ENCODE results near the gene APP.
"Not testable (repeated sequence)": the region's sequence is repeated elsewhere in the genome, so short reads cannot be mapped to it uniquely, and the experiment has no call there.

APP gene

DNA sequence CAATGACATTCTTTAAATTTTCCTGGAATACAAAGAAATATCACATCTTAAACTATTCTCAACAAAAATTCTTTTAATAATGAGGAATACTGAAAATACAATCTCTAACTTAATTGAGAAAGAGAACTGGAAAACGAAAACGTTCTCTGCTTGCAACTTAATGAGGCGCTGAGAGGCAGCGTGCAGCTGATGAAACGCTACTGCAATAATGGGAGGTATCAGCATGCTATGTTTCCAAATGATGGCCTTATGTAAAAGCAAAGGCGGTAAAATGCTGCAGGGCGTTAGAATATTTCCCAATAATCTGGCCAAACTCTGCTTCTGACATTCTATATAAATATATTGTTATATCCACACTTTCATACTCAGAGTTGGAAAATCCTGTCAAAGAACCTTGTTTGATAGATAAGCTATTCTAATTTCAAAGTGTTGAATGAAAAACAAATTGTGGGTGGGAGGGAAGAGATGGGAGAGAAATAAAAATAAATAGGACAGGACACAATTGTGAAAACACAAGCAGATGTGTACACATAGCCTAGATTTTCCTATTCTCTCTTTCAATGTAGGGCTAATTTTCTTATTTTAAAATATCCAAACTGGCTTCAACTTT, 70.9 kb downstream of the APP start:
- DNase-seq (ENCODE audit: low read depth in 4 of 4, low spot score in 1 of 4): no peak

DNA sequence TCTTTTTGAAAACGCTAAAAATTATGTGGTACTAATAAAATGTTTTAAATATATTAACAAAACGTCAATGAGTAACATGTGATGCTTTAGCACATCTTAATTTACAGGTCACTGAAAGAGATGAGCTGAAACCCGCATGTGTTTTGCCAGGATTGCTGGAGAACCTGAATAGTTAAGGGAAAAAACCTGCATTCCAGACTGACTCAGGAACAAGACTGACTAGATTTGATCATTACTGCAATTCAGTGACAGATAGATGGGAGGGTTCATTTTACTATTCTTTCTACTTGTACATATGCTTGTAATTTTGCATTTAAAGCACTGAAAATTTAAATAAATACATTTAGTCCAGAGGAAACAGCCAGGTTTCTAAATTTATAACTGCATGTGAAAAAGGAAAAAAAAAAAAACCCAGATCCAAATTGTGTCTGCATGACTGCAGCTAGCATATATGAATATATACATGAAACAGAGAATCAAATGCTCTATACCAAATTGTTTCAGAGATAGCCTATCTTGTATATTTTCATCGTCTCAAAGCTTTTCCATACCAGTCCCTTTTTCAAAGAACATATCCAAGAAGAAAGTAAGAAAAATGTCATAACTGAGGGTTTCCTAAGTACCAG, 71.7 kb downstream of the APP start:
- no peak for DNase-seq (ENCODE audit: low read depth in 4 of 4, low spot score in 1 of 4)

DNA sequence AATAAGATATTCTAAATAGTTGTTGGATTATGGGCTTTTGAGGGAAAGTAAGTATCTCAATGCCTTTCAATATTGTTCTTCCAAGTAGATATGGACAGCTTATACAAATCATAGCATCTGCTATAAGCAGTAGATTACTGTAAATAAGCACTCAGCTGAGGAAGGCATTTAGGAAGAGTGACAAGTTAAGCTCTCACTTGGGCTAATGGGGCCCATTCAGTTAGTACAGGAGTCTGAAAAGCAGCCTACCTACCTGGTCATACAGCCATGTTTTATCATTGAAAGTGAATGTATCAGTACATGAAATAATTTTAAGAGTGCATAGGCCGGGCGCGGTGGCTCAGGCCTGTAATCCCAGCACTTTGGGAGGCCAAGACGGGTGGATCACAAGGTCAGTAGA, 73.1 kb downstream of the APP start:
- no peak for DNase-seq (ENCODE audit: low read depth in 4 of 4, low spot score in 1 of 4)

DNA sequence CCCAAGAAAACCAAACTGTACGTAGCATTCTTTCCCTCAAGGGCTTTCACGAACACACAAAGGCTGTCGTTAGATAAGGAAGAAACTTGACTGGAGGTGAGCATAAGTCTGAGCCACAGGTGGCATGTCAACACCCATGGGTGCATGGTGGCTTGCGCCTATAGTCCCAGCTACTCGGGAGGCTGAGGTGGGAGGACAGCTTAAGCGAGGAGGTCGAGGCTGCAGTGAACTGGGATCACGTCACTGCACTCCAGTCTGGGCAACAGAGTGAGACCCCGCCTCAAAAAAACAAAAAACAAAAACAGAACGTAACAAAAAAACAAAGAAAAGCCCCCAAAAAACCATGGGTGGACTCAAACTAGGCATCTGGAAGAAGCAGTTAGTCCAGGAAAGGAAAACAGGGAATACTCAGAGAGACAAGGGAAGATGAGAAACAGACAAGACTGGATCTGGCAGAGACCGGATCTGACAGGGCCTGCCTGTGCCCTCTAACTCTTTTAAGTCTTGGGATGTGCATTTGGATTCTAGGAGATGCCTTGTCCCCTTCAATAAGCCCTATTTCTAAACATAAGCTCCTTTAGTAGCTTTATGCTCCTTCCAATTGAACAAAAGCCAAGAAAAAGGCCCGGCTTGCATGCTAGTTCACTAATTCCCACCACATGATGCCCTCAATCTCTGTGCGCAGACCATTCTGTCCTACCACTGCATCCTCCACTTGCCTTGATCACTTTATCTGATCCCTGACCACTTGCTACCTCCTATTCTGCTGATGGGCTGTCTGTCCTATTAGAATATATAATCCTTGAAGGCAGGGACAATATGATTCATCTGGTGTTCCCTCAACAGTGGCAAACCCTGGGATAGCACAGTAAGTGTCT, 73.8 kb downstream of the APP start:
- DNase-seq (ENCODE audit: low read depth in 4 of 4, low spot score in 1 of 4): no peak

DNA sequence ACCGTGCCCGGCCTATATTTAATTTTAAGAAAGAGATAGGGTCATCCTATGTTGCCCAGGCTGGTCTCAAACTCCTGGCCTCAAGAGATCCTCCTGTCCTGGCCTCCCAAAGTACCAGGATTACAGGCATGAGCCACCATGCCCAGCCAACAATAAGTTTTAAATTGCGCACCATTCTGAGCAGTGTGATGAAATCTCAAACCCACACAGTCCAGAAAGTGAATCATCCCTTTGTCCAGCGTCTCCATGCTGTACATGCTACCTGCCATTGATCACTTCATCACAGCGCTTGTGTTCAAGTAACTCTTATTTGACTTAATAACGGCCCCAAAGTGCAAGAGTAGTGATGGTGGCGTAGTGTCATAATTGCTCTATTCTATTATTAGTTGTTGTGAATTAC, 75.4 kb downstream of the APP start:
- no peak for DNase-seq (ENCODE audit: low read depth in 4 of 4, low spot score in 1 of 4)

DNA sequence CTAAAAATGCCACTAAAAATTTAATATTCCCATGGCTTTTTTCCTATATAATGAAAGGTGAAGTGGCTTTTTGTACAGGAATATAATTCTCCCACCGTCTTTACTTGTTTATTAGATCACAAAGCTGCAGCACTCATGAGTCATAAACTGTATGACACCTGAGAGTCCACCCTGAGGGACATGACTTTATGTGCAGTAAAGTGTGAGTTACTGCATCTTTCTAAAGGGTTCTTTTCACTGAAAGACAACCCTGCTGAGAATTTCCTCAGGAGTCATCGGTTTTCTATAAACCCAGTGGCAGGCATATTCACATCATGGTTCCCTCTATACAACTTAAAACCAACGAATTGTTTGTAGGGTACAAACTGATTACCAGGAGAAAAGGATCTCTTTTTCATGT, 77.4 kb downstream of the APP start:
- DNase-seq (ENCODE audit: low read depth in 4 of 4, low spot score in 1 of 4): no peak

DNA sequence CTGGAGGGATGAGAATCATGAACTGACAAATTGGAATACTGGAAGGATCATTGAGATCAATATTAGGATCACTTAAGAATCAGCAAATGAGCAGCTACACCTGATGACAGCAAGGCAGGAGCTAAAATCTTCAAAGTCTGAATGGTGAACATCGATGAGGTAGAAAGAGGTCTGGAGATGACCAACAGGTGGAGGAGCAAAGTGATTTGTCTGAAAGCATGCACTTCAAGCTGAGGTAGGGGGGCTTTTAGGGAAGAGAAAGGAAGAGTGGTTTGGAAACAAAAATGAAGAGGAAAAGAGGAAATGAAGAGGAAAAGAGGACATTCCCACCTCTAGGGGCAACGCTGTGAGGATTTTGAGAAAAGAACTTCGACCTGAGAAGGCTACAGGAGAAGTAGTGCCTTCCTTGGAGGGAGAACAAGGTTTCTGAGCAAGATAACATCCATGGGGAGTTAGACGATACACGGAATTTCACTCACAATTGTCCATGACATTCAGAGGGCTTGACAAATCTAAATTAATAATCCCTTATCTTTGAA, 79.0 kb downstream of the APP start:
- no peak for DNase-seq (ENCODE audit: low read depth in 4 of 4, low spot score in 1 of 4)

DNA sequence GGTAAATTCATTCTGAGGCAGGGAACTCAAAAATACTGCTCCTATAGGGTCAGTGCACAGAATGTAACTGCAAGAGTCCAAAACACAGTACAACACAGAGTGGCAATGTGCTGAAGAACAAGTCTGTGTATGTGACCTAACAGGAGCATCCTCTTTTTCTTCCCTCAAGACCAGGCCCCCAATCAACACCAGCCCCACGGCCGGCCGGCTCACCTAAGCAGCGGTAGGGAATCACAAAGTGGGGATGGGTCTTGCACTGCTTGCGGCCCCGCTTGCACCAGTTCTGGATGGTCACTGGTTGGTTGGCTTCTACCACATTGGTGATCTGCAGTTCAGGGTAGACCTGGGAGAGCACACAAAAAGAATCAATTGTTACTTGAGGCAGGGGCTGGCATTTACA, 80.8 kb downstream of the APP start:
- DNase-seq (ENCODE audit: low read depth in 4 of 4, low spot score in 1 of 4): no peak

DNA sequence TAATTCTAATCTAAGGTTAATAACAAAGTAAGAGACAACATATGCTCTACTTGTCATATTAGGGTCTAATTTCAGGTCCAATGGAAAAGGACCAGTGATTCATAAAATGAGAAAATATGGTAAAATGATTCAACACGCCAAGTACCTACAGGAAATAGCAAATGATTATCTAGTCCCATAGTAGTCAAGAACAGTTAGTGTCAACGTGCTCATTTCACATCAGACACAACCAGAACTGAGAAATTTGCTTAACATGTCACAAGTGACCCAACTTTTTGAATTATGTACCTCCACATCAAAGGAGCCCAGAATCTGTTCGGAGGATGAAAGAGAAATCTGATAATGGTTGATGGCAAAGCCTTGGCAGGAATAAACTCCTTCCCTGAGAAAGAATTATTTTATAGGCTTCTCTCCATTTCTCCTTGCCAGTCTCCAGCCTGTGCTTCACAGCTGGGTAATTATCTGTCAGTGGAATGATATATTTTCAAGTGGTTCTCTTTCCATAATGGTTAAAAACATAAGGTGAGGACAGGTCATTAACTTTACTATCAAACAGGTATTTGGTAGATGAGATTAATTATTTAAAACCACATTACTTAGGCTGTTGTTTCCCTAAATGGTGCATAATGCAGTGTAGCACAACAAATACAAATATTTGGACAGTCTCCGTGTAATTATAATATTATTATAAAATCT, 83.2 kb downstream of the APP start:
- no peak for DNase-seq (ENCODE audit: low read depth in 4 of 4, low spot score in 1 of 4)

DNA sequence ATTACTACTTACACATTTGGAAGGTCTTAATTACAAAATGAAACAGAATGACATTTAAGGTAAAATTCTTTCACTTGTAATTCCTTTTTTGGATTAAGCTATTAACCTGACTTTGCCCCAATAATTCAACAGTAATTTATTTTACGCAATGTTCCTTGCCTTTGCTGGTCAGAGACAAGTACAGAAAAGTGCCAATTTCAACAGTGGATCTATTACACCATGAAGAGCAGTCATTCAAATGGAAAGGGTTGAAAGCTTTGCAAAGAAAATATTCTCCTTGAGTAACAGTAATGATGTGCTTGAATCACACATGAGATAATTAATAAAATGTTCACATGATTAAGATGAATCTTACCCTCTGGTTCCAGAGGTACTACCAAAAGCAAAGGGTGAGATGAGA, 84.7 kb downstream of the APP start:
- no peak for DNase-seq (ENCODE audit: low read depth in 4 of 4, low spot score in 1 of 4)

DNA sequence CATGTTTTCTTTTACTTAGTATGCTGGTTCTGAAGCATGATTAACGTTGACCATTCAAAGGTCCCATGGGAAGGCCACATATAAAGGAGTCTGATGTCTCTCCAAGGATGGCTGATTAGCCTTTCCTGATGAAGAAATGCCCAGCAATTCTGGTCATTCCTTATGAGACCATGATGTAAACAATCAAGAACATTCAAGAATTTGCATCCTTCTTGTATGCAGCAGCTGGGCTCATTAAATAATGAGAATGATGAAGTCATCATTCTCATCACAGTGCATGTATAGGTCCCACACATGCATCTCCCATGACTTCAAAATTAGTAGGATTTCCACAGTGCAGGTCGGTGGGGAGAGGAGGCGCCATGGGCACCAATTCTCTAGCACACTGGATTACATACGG, 85.4 kb downstream of the APP start:
- no peak for DNase-seq (ENCODE audit: low read depth in 4 of 4, low spot score in 1 of 4)

DNA sequence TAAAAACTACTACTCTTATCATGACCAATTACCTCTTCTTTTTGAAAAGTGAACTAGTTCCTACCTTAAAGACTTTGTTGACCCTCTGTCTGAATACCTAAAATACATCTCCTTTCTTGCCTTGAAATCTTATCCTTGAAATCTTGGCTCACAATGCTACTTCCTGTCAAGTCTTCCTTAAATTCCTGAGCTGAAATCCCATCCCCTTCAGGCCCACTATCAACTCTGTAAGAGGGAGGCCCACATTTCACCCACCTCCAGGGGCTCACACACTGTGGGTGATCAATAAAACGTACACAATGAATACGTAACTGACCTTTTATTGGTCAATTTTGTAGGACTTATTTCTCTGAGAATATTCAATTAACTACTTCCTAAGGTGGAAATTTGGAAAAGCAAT, 88.0 kb downstream of the APP start:
- no peak for DNase-seq (ENCODE audit: low read depth in 4 of 4, low spot score in 1 of 4)

DNA sequence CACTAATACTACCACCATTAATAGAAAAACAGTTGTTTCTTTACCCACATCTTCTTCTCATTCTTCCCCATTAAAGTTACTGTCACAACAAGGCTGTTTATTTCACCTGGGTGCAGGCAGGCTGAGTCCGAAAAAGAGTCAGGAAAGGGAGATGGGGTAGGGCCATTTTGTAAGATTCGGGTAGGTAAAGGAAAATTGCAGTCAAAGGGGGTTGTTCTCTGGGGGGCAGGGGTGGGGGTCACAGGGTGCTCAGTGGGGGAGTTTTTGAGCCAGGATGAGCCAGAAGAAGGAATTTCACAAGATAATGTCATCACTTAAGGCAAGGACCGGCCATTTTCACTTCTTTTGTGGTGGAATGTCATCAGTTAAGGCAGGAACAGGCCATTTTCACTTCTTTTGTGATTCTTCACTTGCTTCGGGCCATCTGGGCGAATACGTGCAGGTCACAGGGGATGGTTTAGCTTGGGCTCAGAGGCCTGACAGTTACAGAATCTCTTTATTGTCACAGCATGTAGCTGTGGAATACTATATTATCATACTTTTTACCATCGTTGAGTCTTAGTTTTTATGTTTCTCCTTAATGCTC, 89.3 kb downstream of the APP start:
- not testable (repeated sequence) for DNase-seq (ENCODE audit: low read depth in 4 of 4, low spot score in 1 of 4)

DNA sequence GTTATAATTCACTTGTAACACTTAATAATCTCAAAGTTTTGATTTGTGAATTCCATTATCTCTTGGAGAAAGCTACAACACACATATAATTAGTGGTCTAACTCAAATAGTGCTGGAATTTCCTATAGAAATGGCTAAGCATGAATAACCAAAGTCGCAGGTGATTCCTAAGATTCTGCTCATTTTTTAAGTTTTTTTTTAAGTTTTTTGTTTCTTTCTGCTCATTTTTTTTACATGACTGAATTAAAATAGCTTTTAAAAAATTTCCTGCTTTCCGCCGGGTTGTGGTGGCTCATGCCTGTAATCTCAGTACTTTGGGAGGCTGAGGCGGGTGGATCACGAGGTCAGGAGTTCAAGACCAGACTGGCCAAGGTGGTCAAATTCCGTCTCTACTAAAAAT, 90.4 kb downstream of the APP start:
- DNase-seq (ENCODE audit: low read depth in 4 of 4, low spot score in 1 of 4): no peak

DNA sequence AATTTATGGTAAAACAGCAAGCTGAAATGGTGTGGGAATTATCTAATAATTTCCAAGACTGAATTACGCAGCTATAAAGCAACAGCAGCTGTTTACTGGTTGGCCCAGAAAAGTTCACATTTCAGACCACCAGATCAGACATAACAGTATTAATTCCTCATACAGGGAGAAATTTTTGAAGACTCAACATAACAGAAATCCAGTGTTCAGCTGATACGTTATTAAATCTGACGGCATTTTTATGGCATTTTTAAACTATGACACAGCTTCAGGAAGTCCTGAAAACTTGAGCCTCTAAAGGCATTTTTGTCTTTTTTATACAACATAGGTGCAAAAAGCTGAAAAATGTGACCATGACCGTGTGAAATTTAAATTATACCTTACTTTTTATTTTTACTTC, 91.2 kb downstream of the APP start:
- no peak for DNase-seq (ENCODE audit: low read depth in 4 of 4, low spot score in 1 of 4)

DNA sequence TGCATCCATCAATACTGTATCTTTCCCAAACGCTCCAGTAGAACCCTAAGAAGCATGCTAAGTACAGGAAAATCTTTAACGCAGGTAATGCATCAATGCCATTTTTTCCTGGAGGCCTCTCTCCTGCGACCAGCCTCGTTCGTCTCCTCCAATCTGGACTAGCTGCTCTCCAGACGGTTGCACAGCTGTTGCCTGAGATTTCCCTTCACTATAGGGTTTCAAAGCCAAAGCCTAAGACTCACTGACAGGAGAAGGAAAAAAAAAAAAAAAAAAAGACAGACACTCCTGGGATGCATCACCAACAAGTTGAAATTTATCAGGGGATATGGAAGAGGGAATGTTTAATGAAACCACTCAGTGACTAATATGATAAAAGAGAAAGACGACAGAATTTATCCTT, 93.0 kb downstream of the APP start:
- DNase-seq (ENCODE audit: low read depth in 4 of 4, low spot score in 1 of 4): no peak

DNA sequence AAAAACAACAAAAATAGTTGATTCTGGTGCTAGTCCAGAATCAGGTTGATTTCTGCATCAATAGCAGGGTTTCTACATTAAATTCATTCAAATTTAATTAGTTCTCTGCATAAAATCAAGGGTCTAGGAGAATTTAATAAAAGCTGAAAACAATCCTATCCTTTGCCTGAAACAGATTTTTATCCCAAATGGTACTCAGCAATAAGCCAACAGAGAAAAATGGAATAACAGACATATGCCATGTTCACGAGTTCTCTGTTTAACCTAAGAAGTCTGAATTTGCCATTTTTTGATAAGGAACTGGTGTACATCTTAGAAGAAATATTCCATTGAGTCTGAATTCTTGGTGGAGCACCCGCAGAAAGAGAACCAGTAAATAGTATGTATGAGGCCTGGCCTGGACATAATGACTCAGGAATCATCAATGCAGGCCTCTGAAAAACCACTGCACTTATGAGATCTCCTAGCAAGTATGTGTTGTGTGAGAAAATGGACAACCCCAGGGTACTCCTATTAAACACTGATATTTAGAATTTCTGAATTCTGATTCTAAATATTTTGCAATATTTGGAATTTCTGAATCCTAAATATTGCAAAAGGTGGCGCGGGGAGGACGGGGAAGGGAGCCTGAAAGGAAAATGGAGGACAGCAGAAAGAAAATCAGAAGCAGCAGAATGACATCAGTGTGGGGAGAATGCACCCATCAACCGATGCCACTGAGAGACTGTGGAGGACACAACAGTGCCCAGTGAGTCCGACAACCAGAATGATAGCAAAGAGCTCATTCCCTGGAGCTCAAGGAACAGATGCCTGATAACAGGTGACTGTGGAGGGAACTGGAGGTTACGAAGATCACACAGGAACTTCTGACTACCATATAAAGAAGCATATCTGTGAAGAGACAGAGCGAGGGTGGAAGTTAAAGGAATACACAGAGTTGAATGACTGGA, 97.6 kb downstream of the APP start:
- DNase-seq (ENCODE audit: low read depth in 4 of 4, low spot score in 1 of 4): no peak

DNA sequence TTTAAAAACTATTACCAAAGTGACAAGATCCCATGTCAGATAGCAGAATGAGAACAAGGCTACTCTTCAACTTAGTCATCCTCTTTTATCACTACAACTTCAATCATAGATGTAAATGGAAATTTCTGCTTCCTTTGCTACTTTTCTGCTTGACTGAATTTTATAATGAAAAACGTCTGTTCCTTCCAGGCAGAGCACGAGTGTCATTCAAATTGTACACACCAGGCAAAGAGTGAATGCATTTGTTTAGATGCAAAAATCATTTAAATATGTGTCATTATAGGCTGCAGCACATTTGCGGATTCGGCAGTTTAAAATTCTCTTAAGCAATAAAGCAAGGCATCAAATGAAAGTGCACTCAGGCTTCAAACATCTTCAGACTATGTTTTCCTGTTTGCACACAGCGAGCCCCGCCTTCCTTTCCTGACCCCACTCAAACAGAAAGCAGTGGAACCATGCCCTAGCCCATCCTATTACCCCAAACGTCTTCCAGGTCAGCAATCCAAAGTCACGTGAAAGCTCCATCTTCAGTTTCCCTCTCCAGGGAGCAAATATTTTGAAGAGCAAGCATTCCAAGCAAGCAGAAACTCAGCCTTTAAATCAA, 99.6 kb downstream of the APP start:
- DNase-seq (ENCODE audit: low read depth in 4 of 4, low spot score in 1 of 4): peak in 1 of 4 experiments; percentile 4

DNA sequence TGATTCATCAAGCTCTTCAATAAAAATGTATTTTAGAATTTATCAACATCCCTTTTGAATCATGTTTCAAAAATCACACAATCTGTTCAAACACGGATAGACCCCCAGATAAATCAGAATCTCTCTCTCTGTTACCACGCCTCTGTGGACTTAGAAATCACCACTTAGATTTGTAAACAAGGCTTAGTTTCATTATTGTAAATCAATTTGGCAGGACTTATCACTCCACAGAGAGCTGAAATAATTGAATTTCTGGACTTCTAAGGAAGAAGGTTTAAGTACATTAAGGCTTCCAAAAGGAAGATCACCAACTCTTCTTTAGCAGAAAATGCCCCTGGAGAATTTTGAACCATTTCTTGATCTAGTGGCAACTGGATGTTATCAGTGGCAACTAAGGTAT, 100.4 kb downstream of the APP start:
- DNase-seq (ENCODE audit: low read depth in 4 of 4, low spot score in 1 of 4): no peak

DNA sequence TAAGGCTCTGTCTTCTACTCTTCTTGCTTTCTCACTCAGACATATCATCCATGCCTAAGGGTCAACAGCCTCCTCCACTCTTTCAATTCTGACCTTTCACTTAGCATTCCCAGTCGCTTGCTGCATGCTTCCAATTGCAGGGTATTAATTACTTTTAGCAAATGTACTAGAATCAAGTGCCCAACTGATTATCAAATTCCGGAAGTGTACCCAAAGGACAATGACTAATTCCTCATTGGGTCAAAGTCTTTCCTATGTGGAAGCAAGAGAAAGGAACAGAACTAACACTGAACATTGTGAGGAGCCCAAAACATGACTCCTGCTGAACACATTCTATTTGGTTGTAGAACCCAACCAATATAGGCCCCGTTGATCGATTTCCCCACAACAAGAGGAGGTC, 101.8 kb downstream of the APP start:
- no peak for DNase-seq (ENCODE audit: low read depth in 4 of 4, low spot score in 1 of 4)
